ENCODE data around the gene ZNF335. TPM values are rescaled to one million over a fixed set of nuclear protein-coding genes. Genes with fewer than 3 reads are reported as not detected.

The ZNF335 gene
- total and polyA plus RNA-seq, 2 of the 13 experiments (the other 11 are each of a cell fraction or from before 2014, with no cell fraction given), result 9.7 to 13.7 TPM

DNA sequence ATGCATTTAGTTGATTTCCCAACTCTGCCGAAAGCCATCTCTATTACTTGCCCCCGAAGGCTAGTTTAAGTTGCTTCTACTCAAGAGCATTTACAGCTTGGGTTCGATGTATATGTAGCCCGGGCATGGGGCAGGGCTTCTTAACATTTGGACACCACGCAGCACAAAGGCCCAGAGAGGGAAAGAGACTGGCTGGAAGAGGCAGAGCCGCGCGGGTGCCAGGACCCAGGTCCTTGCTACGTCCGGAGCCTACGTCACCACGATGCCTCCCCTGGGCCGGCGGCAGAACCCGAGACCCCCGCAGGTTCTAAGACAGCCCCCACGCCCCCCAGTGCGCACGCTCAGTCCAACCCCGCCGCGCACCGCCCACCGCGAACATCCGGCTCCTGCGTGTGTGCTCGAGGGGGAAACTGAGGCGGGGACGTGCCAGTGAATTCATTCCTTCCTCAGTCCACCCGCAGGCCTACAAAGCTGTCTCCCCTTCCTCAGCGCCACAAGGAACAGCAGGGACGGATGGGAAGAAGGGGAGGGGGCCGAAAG lies 37.9 kb downstream of the ZNF335 start (continued):
- TF ChIP-seq MED8 (CRISPR knock-in tag; IDR thresholded peaks at IDR 0.05; ENCODE audit: insufficient replicate concordance) (no peak), HNRNPLL (IDR thresholded peaks at IDR 0.05; ENCODE audit: low read depth, low read length, poor library complexity, severe bottlenecking) (no peak), ZBTB7B (CRISPR knock-in tag; IDR thresholded peaks at IDR 0.05) (peak; percentile 65), EED (CRISPR knock-in tag; IDR thresholded peaks at IDR 0.05) (peak; percentile 12; the same call in 1 of the 2 replicates), MTF1 (CRISPR knock-in tag; IDR thresholded peaks at IDR 0.05) (peak; percentile 63; the same call in 1 of the 2 replicates), FOXP1 (IDR thresholded peaks at IDR 0.05) (no peak), FOXP1 (CRISPR knock-in tag; IDR thresholded peaks at IDR 0.05) (no peak), TSC22D2 (CRISPR knock-in tag; IDR thresholded peaks at IDR 0.05; ENCODE audit: borderline replicate concordance) (no peak), ZNF569 (CRISPR knock-in tag; IDR thresholded peaks at IDR 0.05; ENCODE audit: borderline replicate concordance) (no peak), ZNF749 (CRISPR knock-in tag; IDR thresholded peaks at IDR 0.05; ENCODE audit: borderline replicate concordance) (peak; percentile 17; the same call in 1 of the 2 replicates), MTF2 (CRISPR knock-in tag; IDR thresholded peaks at IDR 0.05; ENCODE audit: borderline replicate concordance) (no peak), TBX3 (IDR thresholded peaks at IDR 0.05; ENCODE audit: borderline replicate concordance) (0 out of 2 replicates have a peak, but pooled peaks have one; percentile 14)
- TF ChIP-seq, protein P1, sequence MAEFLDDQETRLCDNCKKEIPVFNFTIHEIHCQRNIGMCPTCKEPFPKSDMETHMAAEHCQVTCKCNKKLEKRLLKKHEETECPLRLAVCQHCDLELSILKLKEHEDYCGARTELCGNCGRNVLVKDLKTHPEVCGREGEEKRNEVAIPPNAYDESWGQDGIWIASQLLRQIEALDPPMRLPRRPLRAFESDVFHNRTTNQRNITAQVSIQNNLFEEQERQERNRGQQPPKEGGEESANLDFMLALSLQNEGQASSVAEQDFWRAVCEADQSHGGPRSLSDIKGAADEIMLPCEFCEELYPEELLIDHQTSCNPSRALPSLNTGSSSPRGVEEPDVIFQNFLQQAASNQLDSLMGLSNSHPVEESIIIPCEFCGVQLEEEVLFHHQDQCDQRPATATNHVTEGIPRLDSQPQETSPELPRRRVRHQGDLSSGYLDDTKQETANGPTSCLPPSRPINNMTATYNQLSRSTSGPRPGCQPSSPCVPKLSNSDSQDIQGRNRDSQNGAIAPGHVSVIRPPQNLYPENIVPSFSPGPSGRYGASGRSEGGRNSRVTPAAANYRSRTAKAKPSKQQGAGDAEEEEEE (CRISPR knock-in tag; IDR thresholded peaks at IDR 0.05; ENCODE audit: borderline replicate concordance), result no peak
- TF ChIP-seq, protein P2, sequence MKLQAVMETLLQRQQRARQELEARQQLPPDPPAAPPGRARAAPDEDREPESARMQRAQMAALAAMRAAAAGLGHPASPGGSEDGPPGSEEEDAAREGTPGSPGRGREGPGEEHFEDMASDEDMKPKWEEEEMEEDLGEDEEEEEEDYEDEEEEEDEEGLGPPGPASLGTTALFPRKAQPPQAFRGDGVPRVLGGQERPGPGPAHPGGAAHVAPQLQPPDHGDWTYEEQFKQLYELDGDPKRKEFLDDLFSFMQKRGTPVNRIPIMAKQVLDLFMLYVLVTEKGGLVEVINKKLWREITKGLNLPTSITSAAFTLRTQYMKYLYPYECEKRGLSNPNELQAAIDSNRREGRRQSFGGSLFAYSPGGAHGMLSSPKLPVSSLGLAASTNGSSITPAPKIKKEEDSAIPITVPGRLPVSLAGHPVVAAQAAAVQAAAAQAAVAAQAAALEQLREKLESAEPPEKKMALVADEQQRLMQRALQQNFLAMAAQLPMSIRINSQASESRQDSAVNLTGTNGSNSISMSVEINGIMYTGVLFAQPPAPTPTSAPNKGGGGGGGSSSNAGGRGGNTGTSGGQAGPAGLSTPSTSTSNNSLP (IDR thresholded peaks at IDR 0.05; ENCODE audit: low read depth, low read length), result no peak
- TF ChIP-seq, protein P3, sequence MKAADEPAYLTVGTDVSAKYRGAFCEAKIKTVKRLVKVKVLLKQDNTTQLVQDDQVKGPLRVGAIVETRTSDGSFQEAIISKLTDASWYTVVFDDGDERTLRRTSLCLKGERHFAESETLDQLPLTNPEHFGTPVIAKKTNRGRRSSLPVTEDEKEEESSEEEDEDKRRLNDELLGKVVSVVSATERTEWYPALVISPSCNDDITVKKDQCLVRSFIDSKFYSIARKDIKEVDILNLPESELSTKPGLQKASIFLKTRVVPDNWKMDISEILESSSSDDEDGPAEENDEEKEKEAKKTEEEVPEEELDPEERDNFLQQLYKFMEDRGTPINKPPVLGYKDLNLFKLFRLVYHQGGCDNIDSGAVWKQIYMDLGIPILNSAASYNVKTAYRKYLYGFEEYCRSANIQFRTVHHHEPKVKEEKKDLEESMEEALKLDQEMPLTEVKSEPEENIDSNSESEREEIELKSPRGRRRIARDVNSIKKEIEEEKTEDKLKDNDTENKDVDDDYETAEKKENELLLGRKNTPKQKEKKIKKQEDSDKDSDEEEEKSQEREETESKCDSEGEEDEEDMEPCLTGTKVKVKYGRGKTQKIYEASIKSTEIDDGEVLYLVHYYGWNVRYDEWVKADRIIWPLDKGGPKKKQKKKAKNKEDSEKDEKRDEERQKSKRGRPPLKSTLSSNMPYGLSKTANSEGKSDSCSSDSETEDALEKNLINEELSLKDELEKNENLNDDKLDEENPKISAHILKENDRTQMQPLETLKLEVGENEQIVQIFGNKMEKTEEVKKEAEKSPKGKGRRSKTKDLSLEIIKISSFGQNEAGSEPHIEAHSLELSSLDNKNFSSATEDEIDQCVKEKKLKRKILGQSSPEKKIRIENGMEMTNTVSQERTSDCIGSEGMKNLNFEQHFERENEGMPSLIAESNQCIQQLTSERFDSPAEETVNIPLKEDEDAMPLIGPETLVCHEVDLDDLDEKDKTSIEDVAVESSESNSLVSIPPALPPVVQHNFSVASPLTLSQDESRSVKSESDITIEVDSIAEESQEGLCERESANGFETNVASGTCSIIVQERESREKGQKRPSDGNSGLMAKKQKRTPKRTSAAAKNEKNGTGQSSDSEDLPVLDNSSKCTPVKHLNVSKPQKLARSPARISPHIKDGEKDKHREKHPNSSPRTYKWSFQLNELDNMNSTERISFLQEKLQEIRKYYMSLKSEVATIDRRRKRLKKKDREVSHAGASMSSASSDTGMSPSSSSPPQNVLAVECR (CRISPR knock-in tag; IDR thresholded peaks at IDR 0.05; ENCODE audit: borderline replicate concordance), result peak; percentile 74; the same call in 1 of the 2 replicates
- TF ChIP-seq, protein P4, sequence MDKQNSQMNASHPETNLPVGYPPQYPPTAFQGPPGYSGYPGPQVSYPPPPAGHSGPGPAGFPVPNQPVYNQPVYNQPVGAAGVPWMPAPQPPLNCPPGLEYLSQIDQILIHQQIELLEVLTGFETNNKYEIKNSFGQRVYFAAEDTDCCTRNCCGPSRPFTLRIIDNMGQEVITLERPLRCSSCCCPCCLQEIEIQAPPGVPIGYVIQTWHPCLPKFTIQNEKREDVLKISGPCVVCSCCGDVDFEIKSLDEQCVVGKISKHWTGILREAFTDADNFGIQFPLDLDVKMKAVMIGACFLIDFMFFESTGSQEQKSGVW (CRISPR knock-in tag; IDR thresholded peaks at IDR 0.05; ENCODE audit: borderline replicate concordance), result no peak
- TF ChIP-seq, protein P5, sequence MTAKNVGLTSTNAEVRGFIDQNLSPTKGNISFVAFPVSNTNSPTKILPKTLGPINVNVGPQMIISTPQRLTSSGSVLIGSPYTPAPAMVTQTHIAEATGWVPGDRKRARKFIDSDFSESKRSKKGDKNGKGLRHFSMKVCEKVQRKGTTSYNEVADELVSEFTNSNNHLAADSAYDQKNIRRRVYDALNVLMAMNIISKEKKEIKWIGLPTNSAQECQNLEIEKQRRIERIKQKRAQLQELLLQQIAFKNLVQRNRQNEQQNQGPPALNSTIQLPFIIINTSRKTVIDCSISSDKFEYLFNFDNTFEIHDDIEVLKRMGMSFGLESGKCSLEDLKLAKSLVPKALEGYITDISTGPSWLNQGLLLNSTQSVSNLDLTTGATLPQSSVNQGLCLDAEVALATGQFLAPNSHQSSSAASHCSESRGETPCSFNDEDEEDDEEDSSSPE (CRISPR knock-in tag; IDR thresholded peaks at IDR 0.05), result no peak; the same call in 1 of the 2 replicates

Measured in HepG2 (cell line).